Activated CD8-positive, alpha-beta T cell treated with anti-CD3 and anti-CD28 coated beads for 36 hours (primary cell): Measurements from ENCODE around the gene THRB. TPM values are rescaled to one million over a fixed set of nuclear protein-coding genes. Genes with fewer than 3 reads are reported as not detected.

Experiments
- ATAC-seq: fragments of 200-7000 bp; cut with Tn5 transposase; one replicate; pipeline ENCODE4 v1.10.0; 2021; ENCODE audit warnings: mild to moderate bottlenecking, moderate library complexity
- CTCF ChIA-PET: fragments of 350-600 bp; sonication (Branson Sonifier 250); formaldehyde crosslinking; loops from one replicate; lab custom pipeline; 2021; ENCODE audit warnings: antibody characterized with exemption; lab: Charles Lee
- POLR2A ChIA-PET: fragments of 350-600 bp; sonication (Branson Sonifier 250); formaldehyde crosslinking; loops from one replicate; lab custom pipeline; 2021; ENCODE audit warnings: antibody characterized with exemption; lab: Charles Lee
- DNase-seq: peaks from one replicate; pipeline ENCODE4 v3.0.0-alpha.2; 2020
- H3K27ac Mint-ChIP-seq: one replicate; pipeline ENCODE4 v1.8.0; 2021; ENCODE audit warnings: mild to moderate bottlenecking, mixed read lengths
- H3K27me3 Mint-ChIP-seq: one replicate; pipeline ENCODE4 v1.8.0; 2021; ENCODE audit warnings: mixed read lengths
- H3K36me3 Mint-ChIP-seq: one replicate; pipeline ENCODE4 v1.8.0; 2021; ENCODE audit warnings: low read depth, mixed read lengths
- H3K4me1 Mint-ChIP-seq: one replicate; pipeline ENCODE4 v1.8.0; 2021; ENCODE audit warnings: low read depth, mixed read lengths
- H3K4me3 Mint-ChIP-seq: one replicate; pipeline ENCODE4 v1.8.0; 2021; ENCODE audit warnings: mild to moderate bottlenecking, moderate library complexity, mixed read lengths
- H3K9me3 Mint-ChIP-seq: one replicate; pipeline ENCODE4 v1.8.0; 2021; ENCODE audit warnings: mixed read lengths
- intact Hi-C: fragments of 100-400 bp; cut with micrococcal nuclease; formaldehyde crosslinking; loops from one replicate; pipeline ENCODE4 v1.10.0; 2022
- total RNA-seq, 2 experiments: library from RNA; stranded (reverse); gene quantifications; one replicate each; pipeline ENCODE4 v1.2.3, GENCODE V29; 2021
- TF ChIP-seq, protein P1 (sequence below): fragments of 200-600 bp; IDR thresholded peaks from one replicate; pipeline ENCODE4 v1.8.0; 2022; ENCODE audit warnings: antibody characterized with exemption, mild to moderate bottlenecking

The THRB gene
- total RNA-seq, 2 experiments from 2014 or later = not detected

DNA sequence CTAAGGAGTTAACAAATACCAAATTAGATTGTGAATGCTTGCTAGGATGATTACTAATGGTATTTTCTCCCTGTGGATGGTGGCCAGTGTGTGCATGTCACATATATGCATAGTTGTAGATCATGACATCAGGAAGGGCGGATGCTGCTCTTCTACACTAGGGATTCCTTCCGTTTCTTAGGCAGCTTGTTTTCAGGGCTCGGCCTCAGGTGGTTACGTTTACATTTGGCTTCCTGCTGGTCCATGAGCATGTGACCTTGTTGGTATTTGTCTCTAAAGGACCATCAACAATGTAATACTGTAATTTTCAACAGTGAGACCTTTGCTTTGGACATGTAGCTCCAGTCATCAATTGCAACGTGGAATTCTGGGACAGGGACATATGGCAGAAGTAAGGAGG, 328.1 kb downstream of the THRB start:
- intact Hi-C loops = no loop called here
- CTCF ChIA-PET = interaction anchor here (1.3 kb wide), 1 partner anchor 167 kb away, joined by 4 read pairs; no protein-coding TSS in a partner anchor

DNA sequence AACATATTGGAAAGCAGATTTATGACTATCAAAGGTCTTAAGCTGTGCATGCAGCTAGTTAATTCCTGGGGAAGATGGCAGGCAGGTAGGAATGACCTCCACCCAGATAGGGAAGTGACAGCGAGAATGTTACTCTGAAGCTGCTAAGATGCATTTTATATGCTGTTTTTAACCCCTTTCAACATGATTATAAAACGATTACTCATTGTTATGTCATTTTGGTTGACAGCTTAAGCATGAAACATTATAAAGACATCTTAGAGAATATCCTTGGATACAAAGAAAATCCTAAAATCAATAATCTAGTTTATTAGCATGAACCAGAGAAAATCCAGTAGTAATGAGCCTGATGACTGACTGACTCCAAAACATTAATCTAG, 329.1 kb downstream of the THRB start:
- CTCF ChIA-PET = interaction anchor here (1.3 to 1.5 kb wide), 2 partner anchors 9 to 166 kb away, joined by 3 to 4 read pairs; no protein-coding TSS in a partner anchor
- no peaks in the 10 kb centered on the region for H3K4me1 Mint-ChIP-seq
- intact Hi-C loops = no loop called here
- DNase-seq = no peak
- ATAC-seq = no peak
- H3K9me3 Mint-ChIP-seq = no peaks in the 10 kb centered on the region
- no peaks in the 10 kb centered on the region for H3K36me3 Mint-ChIP-seq
- H3K4me3 Mint-ChIP-seq = no peak overlapping the region
- no peak overlapping the region for H3K27ac Mint-ChIP-seq
- no peaks in the 10 kb centered on the region for H3K27me3 Mint-ChIP-seq
- POLR2A ChIA-PET = no interaction called here
- TF ChIP-seq, protein P1, sequence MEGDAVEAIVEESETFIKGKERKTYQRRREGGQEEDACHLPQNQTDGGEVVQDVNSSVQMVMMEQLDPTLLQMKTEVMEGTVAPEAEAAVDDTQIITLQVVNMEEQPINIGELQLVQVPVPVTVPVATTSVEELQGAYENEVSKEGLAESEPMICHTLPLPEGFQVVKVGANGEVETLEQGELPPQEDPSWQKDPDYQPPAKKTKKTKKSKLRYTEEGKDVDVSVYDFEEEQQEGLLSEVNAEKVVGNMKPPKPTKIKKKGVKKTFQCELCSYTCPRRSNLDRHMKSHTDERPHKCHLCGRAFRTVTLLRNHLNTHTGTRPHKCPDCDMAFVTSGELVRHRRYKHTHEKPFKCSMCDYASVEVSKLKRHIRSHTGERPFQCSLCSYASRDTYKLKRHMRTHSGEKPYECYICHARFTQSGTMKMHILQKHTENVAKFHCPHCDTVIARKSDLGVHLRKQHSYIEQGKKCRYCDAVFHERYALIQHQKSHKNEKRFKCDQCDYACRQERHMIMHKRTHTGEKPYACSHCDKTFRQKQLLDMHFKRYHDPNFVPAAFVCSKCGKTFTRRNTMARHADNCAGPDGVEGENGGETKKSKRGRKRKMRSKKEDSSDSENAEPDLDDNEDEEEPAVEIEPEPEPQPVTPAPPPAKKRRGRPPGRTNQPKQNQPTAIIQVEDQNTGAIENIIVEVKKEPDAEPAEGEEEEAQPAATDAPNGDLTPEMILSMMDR = no peak

More for the DNA sequence above, 328.1 kb downstream of the THRB start:
- TF ChIP-seq, protein P1 = no peak
- POLR2A ChIA-PET = no interaction called here
- Mint-ChIP-seq H3K9me3 (no peaks in the 10 kb centered on the region), H3K27ac (no peak overlapping the region), H3K4me3 (no peak overlapping the region), H3K36me3 (no peaks in the 10 kb centered on the region), H3K27me3 (no peaks in the 10 kb centered on the region), H3K4me1 (no peaks in the 10 kb centered on the region)
- DNase-seq (no peak), ATAC-seq (no peak)

DNA sequence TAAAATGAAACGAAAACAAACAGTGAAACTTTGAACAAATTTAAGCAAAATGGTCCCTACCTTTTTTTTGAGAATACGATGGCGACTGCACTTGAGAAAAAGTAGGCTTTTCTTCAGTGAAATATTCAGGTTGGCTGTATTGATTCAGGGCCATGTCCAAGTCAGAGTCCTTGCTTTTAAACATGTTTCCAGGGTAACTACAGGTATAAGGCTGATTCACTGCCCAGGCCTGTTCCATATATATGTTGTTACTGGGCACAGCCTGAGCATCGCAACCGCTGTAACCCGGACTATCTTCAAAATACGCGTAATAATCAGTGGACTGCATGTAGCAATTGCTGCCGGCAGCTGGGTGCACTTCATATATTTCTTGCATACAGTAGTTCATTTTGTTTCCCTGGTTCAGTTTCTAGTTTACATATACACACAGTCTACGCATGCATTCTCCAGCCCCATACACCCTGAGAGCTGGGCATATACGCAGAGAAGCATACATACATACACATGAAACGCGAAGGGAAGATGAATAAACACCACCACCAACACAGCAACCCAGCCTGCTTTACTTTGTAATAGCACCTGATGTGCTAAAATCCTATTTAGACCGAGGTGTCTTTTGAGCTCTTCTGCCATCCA, 329.6 kb downstream of the THRB start:
- no peak overlapping the region for H3K27ac Mint-ChIP-seq
- H3K4me3 Mint-ChIP-seq = no peak overlapping the region
- TF ChIP-seq, protein P1 = no peak
- H3K9me3 Mint-ChIP-seq = no peaks in the 10 kb centered on the region
- ATAC-seq = no peak
- CTCF ChIA-PET = interaction anchor here (1.5 kb wide), 1 partner anchor 9 kb away, joined by 3 read pairs; no protein-coding TSS in a partner anchor
- POLR2A ChIA-PET = no interaction called here
- no peak for DNase-seq
- intact Hi-C loops = no loop called here
- no peaks in the 10 kb centered on the region for H3K36me3 Mint-ChIP-seq
- no peaks in the 10 kb centered on the region for H3K4me1 Mint-ChIP-seq
- H3K27me3 Mint-ChIP-seq = peaks cover 4% of the 10 kb centered on the region

DNA sequence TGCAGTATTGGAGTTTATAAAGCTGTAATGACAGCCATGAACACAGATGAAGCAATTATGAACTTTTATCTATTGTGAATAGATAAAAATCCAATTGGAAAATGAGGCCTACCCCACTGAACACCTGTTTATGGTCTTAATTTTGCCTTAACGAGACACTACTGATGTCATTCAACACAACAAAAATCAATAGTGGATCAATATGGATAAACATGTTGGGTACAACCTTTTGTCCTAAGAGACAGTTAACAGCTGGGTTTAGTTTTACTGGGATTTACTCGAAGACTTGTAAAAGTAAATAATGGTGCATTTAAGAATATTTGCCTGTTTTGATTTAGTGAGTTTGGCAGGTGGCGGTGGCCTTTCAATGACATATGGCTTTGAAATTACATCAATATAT, 331.7 kb downstream of the THRB start:
- POLR2A ChIA-PET = no interaction called here
- H3K4me3 Mint-ChIP-seq = no peak overlapping the region
- no peak overlapping the region for H3K27ac Mint-ChIP-seq
- no peaks in the 10 kb centered on the region for H3K36me3 Mint-ChIP-seq
- H3K27me3 Mint-ChIP-seq = peaks cover 6% of the 10 kb centered on the region
- H3K9me3 Mint-ChIP-seq = no peaks in the 10 kb centered on the region
- peaks cover 2% of the 10 kb centered on the region for H3K4me1 Mint-ChIP-seq
- no peak for ATAC-seq
- no peak for DNase-seq
- CTCF ChIA-PET = no interaction called here
- TF ChIP-seq, protein P1 = no peak
- intact Hi-C loops = no loop called here

DNA sequence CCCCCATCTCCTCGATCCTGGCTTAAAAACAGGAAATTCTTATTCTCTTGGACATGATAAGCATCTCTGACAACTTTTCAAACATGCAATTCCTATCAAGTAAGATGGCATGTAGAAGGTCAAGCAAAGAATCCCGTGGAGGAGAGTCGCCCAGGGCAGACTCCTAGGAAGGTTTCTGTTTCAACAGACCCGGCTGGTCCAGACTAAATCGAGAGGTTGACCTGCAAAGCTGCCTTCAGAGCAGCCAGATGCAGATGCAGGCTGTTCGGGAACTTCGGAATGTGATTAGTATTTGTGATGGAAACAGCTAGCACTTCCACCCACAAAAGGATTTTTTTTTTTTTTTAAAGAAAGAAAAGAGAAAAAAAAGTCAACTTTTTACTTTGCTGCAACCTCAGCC, 332.8 kb downstream of the THRB start:
- Mint-ChIP-seq H3K9me3 (no peaks in the 10 kb centered on the region), H3K36me3 (no peaks in the 10 kb centered on the region), H3K4me1 (peaks cover 2% of the 10 kb centered on the region), H3K4me3 (no peak overlapping the region), H3K27me3 (peaks cover 6% of the 10 kb centered on the region), H3K27ac (no peak overlapping the region)
- intact Hi-C loops = no loop called here
- TF ChIP-seq, protein P1 = no peak
- ATAC-seq = no peak
- CTCF ChIA-PET = no interaction called here
- no peak for DNase-seq
- POLR2A ChIA-PET = interaction anchor here (0.6 kb wide), 2 partner anchors 13 to 36 kb away, joined by 3 to 4 read pairs; no protein-coding TSS in a partner anchor
